MCF 10A (cell line): ENCODE data around the gene MMS19. TPM values are rescaled to one million over a fixed set of nuclear protein-coding genes. Genes with fewer than 3 reads are reported as not detected.

Source experiments
- BruUV-seq: library from RNA; stranded (reverse); fragments of 400-500 nt; replicated peaks from 2 replicates; lab custom pipeline; 2021; lab: Mats Ljungman, UMichigan
- CTCF ChIA-PET: fragments of 300-600 bp; sonication (Branson Sonifier 250); formaldehyde crosslinking; extraction: SDS; loops from one replicate; lab custom pipeline; 2021; ENCODE audit warnings: antibody characterized with exemption, inconsistent platforms; lab: Yijun Ruan, JAX
- POLR2A ChIA-PET: fragments of 300-600, 350-650 bp; sonication (Branson Sonifier 250); formaldehyde crosslinking; extraction: SDS; loops from one replicate; lab custom pipeline; 2020; ENCODE audit warnings: antibody characterized with exemption, inconsistent platforms; lab: Yijun Ruan, JAX
- DNase-seq: peaks from one replicate; pipeline ENCODE4 v3.0.0-alpha.2; 2018; ENCODE audit not compliant: unreplicated experiment
- H3K27ac Mint-ChIP-seq: one replicate; pipeline ENCODE4 v1.8.0; 2022; ENCODE audit warnings: mild to moderate bottlenecking, low read depth, mixed read lengths; ENCODE audit not compliant: unreplicated experiment
- H3K27me3 Mint-ChIP-seq: one replicate; pipeline ENCODE4 v1.8.0; 2022; ENCODE audit warnings: mixed read lengths; ENCODE audit not compliant: insufficient read depth, unreplicated experiment
- H3K36me3 Mint-ChIP-seq: one replicate; pipeline ENCODE4 v1.8.0; 2022; ENCODE audit warnings: mild to moderate bottlenecking, moderate library complexity, mixed read lengths; ENCODE audit not compliant: insufficient read depth, unreplicated experiment
- H3K4me1 Mint-ChIP-seq: one replicate; pipeline ENCODE4 v1.8.0; 2022; ENCODE audit warnings: mixed read lengths; ENCODE audit not compliant: insufficient read depth, unreplicated experiment
- H3K4me3 Mint-ChIP-seq: one replicate; pipeline ENCODE4 v1.8.0; 2022; ENCODE audit warnings: mild to moderate bottlenecking, moderate library complexity, mixed read lengths; ENCODE audit not compliant: unreplicated experiment
- H3K9me3 Mint-ChIP-seq: one replicate; pipeline ENCODE4 v1.8.0; 2022; ENCODE audit warnings: mixed read lengths; ENCODE audit not compliant: unreplicated experiment
- intact Hi-C: fragments of 100-400 bp; cut with micrococcal nuclease; formaldehyde crosslinking; loops from 2 replicates; pipeline ENCODE4 v1.14.1; 2022
- total RNA-seq: library from RNA; stranded (reverse); gene quantifications from 2 replicates; pipeline ENCODE4 v1.2.3, GENCODE V29; 2022
- TF ChIP-seq, protein P1 (sequence below): fragments of 200-600 bp; IDR thresholded peaks from one replicate; pipeline ENCODE4 v1.8.0; 2022; ENCODE audit warnings: antibody characterized with exemption, mild to moderate bottlenecking; ENCODE audit not compliant: unreplicated experiment

MMS19 gene
- total RNA-seq, 1 experiment from 2014 or later = 67.0 TPM

GRCh38 chr10:97512993-97513392 is 14.8 kb upstream of the MMS19 start:
- intact Hi-C loops = no loop called here
- Mint-ChIP-seq H3K4me3 (no peak overlapping the region), H3K4me1 (peaks cover 3% of the 10 kb centered on the region), H3K36me3 (peaks cover 8% of the 10 kb centered on the region), H3K27me3 (no peaks in the 10 kb centered on the region), H3K9me3 (no peaks in the 10 kb centered on the region), H3K27ac (no peak overlapping the region)
- ChIA-PET CTCF (interaction anchor here (0.6 to 2.0 kb wide), 4 partner anchors 22 to 180 kb away, joined by 3 to 6 read pairs (median 4); no protein-coding TSS in a partner anchor), POLR2A (interaction anchor here (0.7 to 1.6 kb wide), 3 partner anchors 9 to 74 kb away, joined by 3 to 4 read pairs (median 3); no protein-coding TSS in a partner anchor)
- no TSS peak for BruUV-seq
- no peak for DNase-seq
- TF ChIP-seq, protein P1, sequence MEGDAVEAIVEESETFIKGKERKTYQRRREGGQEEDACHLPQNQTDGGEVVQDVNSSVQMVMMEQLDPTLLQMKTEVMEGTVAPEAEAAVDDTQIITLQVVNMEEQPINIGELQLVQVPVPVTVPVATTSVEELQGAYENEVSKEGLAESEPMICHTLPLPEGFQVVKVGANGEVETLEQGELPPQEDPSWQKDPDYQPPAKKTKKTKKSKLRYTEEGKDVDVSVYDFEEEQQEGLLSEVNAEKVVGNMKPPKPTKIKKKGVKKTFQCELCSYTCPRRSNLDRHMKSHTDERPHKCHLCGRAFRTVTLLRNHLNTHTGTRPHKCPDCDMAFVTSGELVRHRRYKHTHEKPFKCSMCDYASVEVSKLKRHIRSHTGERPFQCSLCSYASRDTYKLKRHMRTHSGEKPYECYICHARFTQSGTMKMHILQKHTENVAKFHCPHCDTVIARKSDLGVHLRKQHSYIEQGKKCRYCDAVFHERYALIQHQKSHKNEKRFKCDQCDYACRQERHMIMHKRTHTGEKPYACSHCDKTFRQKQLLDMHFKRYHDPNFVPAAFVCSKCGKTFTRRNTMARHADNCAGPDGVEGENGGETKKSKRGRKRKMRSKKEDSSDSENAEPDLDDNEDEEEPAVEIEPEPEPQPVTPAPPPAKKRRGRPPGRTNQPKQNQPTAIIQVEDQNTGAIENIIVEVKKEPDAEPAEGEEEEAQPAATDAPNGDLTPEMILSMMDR = no peak

- ChIA-PET POLR2A (interaction anchor here (1.1 to 1.6 kb wide), 2 partner anchors 10 to 12 kb away, joined by 3 to 4 read pairs; no protein-coding TSS in a partner anchor), CTCF (interaction anchor here (0.6 to 0.9 kb wide), 3 partner anchors 10 to 42 kb away, joined by 3 to 4 read pairs (median 4); no protein-coding TSS in a partner anchor)
- no peaks in the 10 kb centered on the region for H3K4me1 Mint-ChIP-seq
- BruUV-seq = no TSS peak
- DNase-seq = no peak
- TF ChIP-seq, protein P1 = no peak
- H3K36me3 Mint-ChIP-seq = peaks cover 8% of the 10 kb centered on the region
- no peak overlapping the region for H3K27ac Mint-ChIP-seq
- intact Hi-C loops = no loop called here
- H3K9me3 Mint-ChIP-seq = no peaks in the 10 kb centered on the region
- no peak overlapping the region for H3K4me3 Mint-ChIP-seq
- no peaks in the 10 kb centered on the region for H3K27me3 Mint-ChIP-seq
Measured at GRCh38 chr10:97511711-97512440, 13.7 kb upstream of the MMS19 start.

GRCh38 chr10:97510686-97511085 is 12.5 kb upstream of the MMS19 start:
- Mint-ChIP-seq H3K27me3 (no peaks in the 10 kb centered on the region), H3K4me1 (no peaks in the 10 kb centered on the region), H3K9me3 (no peaks in the 10 kb centered on the region), H3K36me3 (peaks cover 8% of the 10 kb centered on the region), H3K27ac (no peak overlapping the region), H3K4me3 (no peak overlapping the region)
- intact Hi-C loops = no loop called here
- TF ChIP-seq, protein P1 = no peak
- ChIA-PET CTCF (interaction anchor here (0.6 to 1.2 kb wide), 3 partner anchors 10 to 98 kb away, joined by 4 to 5 read pairs (median 4); no protein-coding TSS in a partner anchor), POLR2A (no interaction called here)
- BruUV-seq = no TSS peak
- no peak for DNase-seq

- H3K27ac Mint-ChIP-seq = no peak overlapping the region
- POLR2A ChIA-PET = interaction anchor here (0.9 to 1.0 kb wide), 2 partner anchors 9 to 33 kb away, joined by 3 to 6 read pairs; no protein-coding TSS in a partner anchor
- no TSS peak for BruUV-seq
- CTCF ChIA-PET = no interaction called here
- intact Hi-C loops = no loop called here
- TF ChIP-seq, protein P1 = no peak
- H3K27me3 Mint-ChIP-seq = no peaks in the 10 kb centered on the region
- no peaks in the 10 kb centered on the region for H3K4me1 Mint-ChIP-seq
- DNase-seq = no peak
- H3K9me3 Mint-ChIP-seq = no peaks in the 10 kb centered on the region
- peaks cover 8% of the 10 kb centered on the region for H3K36me3 Mint-ChIP-seq
- H3K4me3 Mint-ChIP-seq = no peak overlapping the region
Measured at GRCh38 chr10:97509120-97509680, 11.0 kb upstream of the MMS19 start.
